Measurements from ENCODE around the gene MPP7.

Gene MPP7

GRCh38 chr10:28294809-28295208, 8.1 kb downstream of the MPP7 start:
- no peak overlapping the region for H3K27ac ChIP-seq (replicated peaks)
- H3K27me3 ChIP-seq (ENCODE audit: insufficient read depth, poor library complexity, severe bottlenecking), result peaks cover 3% of the 10 kb centered on the region
- no peak overlapping the region for H3K4me3 ChIP-seq (replicated peaks; ENCODE audit: insufficient read depth, low read length)
- no peak for TF ChIP-seq GABPA (IDR thresholded peaks at IDR 0.05; ENCODE audit: low read depth)
- no peak for TF ChIP-seq REST (IDR thresholded peaks at IDR 0.05; ENCODE audit: insufficient replicate concordance, low read depth)
- TF ChIP-seq POLR2AphosphoS5 (IDR thresholded peaks at IDR 0.05; ENCODE audit: low read depth), result no peak
- TF ChIP-seq CTCF (IDR thresholded peaks at IDR 0.05; ENCODE audit: insufficient read depth, low read length), result no peak
- TF ChIP-seq SPI1 (IDR thresholded peaks at IDR 0.05; ENCODE audit: borderline replicate concordance, low read depth), result no peak
- DNase-seq (ENCODE audit: low read depth in 1 of 2, low spot score in 1 of 2), result no peak

- no peak overlapping the region for H3K4me3 ChIP-seq (replicated peaks; ENCODE audit: insufficient read depth, low read length)
- no peak overlapping the region for H3K27ac ChIP-seq (replicated peaks)
- no peak for DNase-seq (ENCODE audit: low read depth in 1 of 2, low spot score in 1 of 2)
- no peak for TF ChIP-seq GABPA (IDR thresholded peaks at IDR 0.05; ENCODE audit: low read depth)
- no peak for TF ChIP-seq POLR2AphosphoS5 (IDR thresholded peaks at IDR 0.05; ENCODE audit: low read depth)
- no peak for TF ChIP-seq CTCF (IDR thresholded peaks at IDR 0.05; ENCODE audit: insufficient read depth, low read length)
- TF ChIP-seq REST (IDR thresholded peaks at IDR 0.05; ENCODE audit: insufficient replicate concordance, low read depth), result no peak
- peaks cover 3% of the 10 kb centered on the region for H3K27me3 ChIP-seq (ENCODE audit: insufficient read depth, poor library complexity, severe bottlenecking)
Measured at GRCh38 chr10:28294169-28294532, 8.7 kb downstream of the MPP7 start.

GRCh38 chr10:28293236-28294168, 9.4 kb downstream of the MPP7 start:
- no peak for DNase-seq (ENCODE audit: low read depth in 1 of 2, low spot score in 1 of 2)
- Histone ChIP-seq H3K27ac (replicated peaks) (no peak overlapping the region), H3K27me3 (ENCODE audit: insufficient read depth, poor library complexity, severe bottlenecking) (peaks cover 3% of the 10 kb centered on the region), H3K4me3 (replicated peaks; ENCODE audit: insufficient read depth, low read length) (no peak overlapping the region)
- TF ChIP-seq SPI1 (IDR thresholded peaks at IDR 0.05; ENCODE audit: borderline replicate concordance, low read depth), result no peak

GRCh38 chr10:28291881-28292297, 11.0 kb downstream of the MPP7 start:
- no peak overlapping the region for H3K4me3 ChIP-seq (replicated peaks; ENCODE audit: insufficient read depth, low read length)
- TF ChIP-seq REST (IDR thresholded peaks at IDR 0.05; ENCODE audit: insufficient replicate concordance, low read depth) (no peak), GABPA (IDR thresholded peaks at IDR 0.05; ENCODE audit: low read depth) (no peak), POLR2AphosphoS5 (IDR thresholded peaks at IDR 0.05; ENCODE audit: low read depth) (no peak), CTCF (IDR thresholded peaks at IDR 0.05; ENCODE audit: insufficient read depth, low read length) (no peak), SPI1 (IDR thresholded peaks at IDR 0.05; ENCODE audit: borderline replicate concordance, low read depth) (no peak)
- no peak overlapping the region for H3K27ac ChIP-seq (replicated peaks)
- peaks cover 3% of the 10 kb centered on the region for H3K27me3 ChIP-seq (ENCODE audit: insufficient read depth, poor library complexity, severe bottlenecking)
- no peak for DNase-seq (ENCODE audit: low read depth in 1 of 2, low spot score in 1 of 2)

Data from HL-60 (cell line).